Heart left ventricle (tissue), 16 donors: ENCODE data around the gene IRAK2. TPM values are rescaled to one million over a fixed set of nuclear protein-coding genes. Genes with fewer than 3 reads are reported as not detected.
"Not testable (repeated sequence)": the region's sequence is repeated elsewhere in the genome, so short reads cannot be mapped to it uniquely, and the experiment has no call there.

Source experiments
- ATAC-seq, 4 donors: fragments of 200-7000 bp; cut with Tn5 transposase; one replicate each; pipeline ENCODE4 v1.9.1; 2020 to 2022; ENCODE audit warnings: moderate library complexity in 4 of 4, mild to moderate bottlenecking in 3 of 4, moderate number of reproducible peaks in 1 of 4
- DNase-seq, 5 donors: peaks; one replicate each; pipeline ENCODE4 v3.0.0-alpha.2; 2020
- H3K27ac ChIP-seq, 12 donors: fragments of 200-600 bp; sonication (generic) in 4 of 12; one replicate each; pipeline versions ENCODE4 v1.5.0 to v1.8.0; 2016 to 2022; ENCODE audit warnings: mild to moderate bottlenecking in 2 of 12
- H3K27me3 ChIP-seq, 9 donors: fragments of 200-600 bp; sonication (generic) in 2 of 9; one replicate each; pipeline versions ENCODE4 v1.5.1 to v1.8.0; 2016 to 2022; ENCODE audit warnings: mild to moderate bottlenecking in 3 of 9
- H3K36me3 ChIP-seq, 9 donors: fragments of 200-600 bp; sonication (generic) in 2 of 9; one replicate each; pipeline versions ENCODE4 v1.5.0 to v1.8.0; 2018 to 2022; ENCODE audit warnings: mild to moderate bottlenecking in 2 of 9
- H3K4me1 ChIP-seq, 12 donors: fragments of 200-600 bp; sonication (generic) in 4 of 12; one replicate each; pipeline versions ENCODE4 v1.5.0 to v1.8.0; 2016 to 2022; ENCODE audit warnings: mild to moderate bottlenecking in 3 of 12
- H3K4me3 ChIP-seq, 12 donors: fragments of 200-600 bp; sonication (generic) in 4 of 12; one replicate each; pipeline versions ENCODE4 v1.5.0 to v1.8.0; 2017 to 2022; ENCODE audit warnings: mild to moderate bottlenecking in 9 of 12, moderate library complexity in 4 of 12
- H3K9me3 ChIP-seq, 12 donors: fragments of 200-600 bp; sonication (generic) in 4 of 12; one replicate each; pipeline versions ENCODE4 v1.5.0 to v1.8.0; 2016 to 2022; ENCODE audit warnings: mild to moderate bottlenecking in 1 of 12
- CTCF ChIP-seq, 12 donors: fragments of 200-600 bp; sonication (generic) in 4 of 12; IDR thresholded peaks; one replicate each; pipeline versions ENCODE4 v1.5.0 to v1.8.0; 2018 to 2022; ENCODE audit warnings: antibody characterized with exemption in 12 of 12, mild to moderate bottlenecking in 5 of 12
- POLR2A ChIP-seq, 2 donors: fragments of 450-650 bp; IDR thresholded peaks; one replicate each; pipeline ENCODE4 v1.6.1; 2017; ENCODE audit warnings: antibody characterized with exemption in 2 of 2, mild to moderate bottlenecking in 2 of 2, moderate library complexity in 2 of 2
- WGBS, 4 donors: extraction: QIAGEN DNeasy Blood & Tissue Kit in 2 of 4; methylation state at CpG; one replicate each; pipeline versions ENCODE4 v1.1.5 to v1.1.7; 2013 to 2018; 5-methylcytosine and 5-hydroxymethylcytosine counted together
- intact Hi-C, 10 donors: fragments of 100-400 bp; cut with DNase I; formaldehyde crosslinking; loops; one replicate each; pipeline versions ENCODE4 v1.11.1 to v1.14.2; 2022
- polyA plus RNA-seq, 2 donors: library from polyadenylated mRNA; stranded (reverse); fragments of 200-250 nt; gene quantifications; one replicate each; pipeline ENCODE4 v1.2.3, GENCODE V29; 2013
- total RNA-seq, 9 donors: library from RNA; depleted of rRNA in 2 of 9; stranded (reverse); fragments of >200 nt in 2 of 9; fragmentation: NEBNext Ultra II Directional in 3 of 9; extraction: Animal tissue kit (Norgen Biotek cat#: 25700) in 3 of 9; gene quantifications; one replicate each; pipeline versions ENCODE4 v1.1.0 to v1.2.4, GENCODE V29; 2016 to 2023
- donor health status: ischemic (EF 13 %, LVEDD 7.1; RV severe dilation, severe dysfunction).
- donor health status: healthy with polysubstance abuse.
- donor health status: DM: no; HTN: yes; CAD: no.
- donor health status: DM: no; HTN: no; CAD: no.
- donor health status: ischemic (EF 25% LVEDD 6.9; RV normal size, moderate dysfunction).
- donor health status: ischemic (EF 25% LVEDD 5.7; RV mildly dilated, moderate dysfunction).
- donor health status: healthy.
- donor health status: DM: yes; HTN: yes; CAD: no.
- donor health status: ischemic (EF 35%, LVEDD 5.7; RV mildly dilated, moderate dysfunction).
- donor health status: nonischemic (EF 11% LVEDD 7.7; RV severe dilation, severe dysfunction).
- donor health status: DM: yes; HTN: yes; CAD: no.
- donor health status: PGD.
- donor health status: ischemic (EF 29% LVEDD 5.4; RV normal size, mild dysfunction).
- donor health status: nonischemic (EF 23%, LVEDD 6.1; RV moderate dilation, normal function).

IRAK2 gene
- total and polyA plus RNA-seq, 11 donors: 0.46 to 6.3 (median 1.4) TPM

GRCh38 chr3:10160925-10161324 lies 3.8 kb upstream of the IRAK2 start:
- DNase-seq (no peak), ATAC-seq (no peak)
- Histone ChIP-seq H3K27me3 (no peaks in the 10 kb centered on the region), H3K36me3 (no peaks in the 10 kb centered on the region), H3K4me1 (peaks cover 0 to 11% (median 0%) of the 10 kb centered on the region in 12 donors), H3K27ac (no peak overlapping the region), H3K4me3 (no peak overlapping the region), H3K9me3 (no peaks in the 10 kb centered on the region)
- WGBS, 4 donors: 67 to 85% (median 73%) methylated on average over 6 of the region's 6 CpGs
- TF ChIP-seq POLR2A (IDR thresholded peaks at IDR 0.05) (no peak), CTCF (IDR thresholded peaks at IDR 0.05) (no peak)
- intact Hi-C loops: loop anchor here in 1 of 10 donors (10.0 kb wide), 1 partner anchor 64 kb away; no protein-coding TSS in a partner anchor

GRCh38 chr3:10162185-10162584 lies 2.5 kb upstream of the IRAK2 start:
- intact Hi-C loops: loop anchor here in 2 of 10 donors (2.0 to 10.0 kb wide), 2 partner anchors 57 to 63 kb away; no protein-coding TSS in a partner anchor
- no peaks in the 10 kb centered on the region for H3K9me3 ChIP-seq
- ATAC-seq (no peak), DNase-seq (no peak)
- H3K27ac ChIP-seq: no peak overlapping the region
- 85 to 89% (median 88%) methylated on average over 6 of the region's 6 CpGs for WGBS, 4 donors
- no peak overlapping the region for H3K4me3 ChIP-seq
- H3K36me3 ChIP-seq: no peaks in the 10 kb centered on the region
- no peak for TF ChIP-seq POLR2A (IDR thresholded peaks at IDR 0.05)
- no peak for TF ChIP-seq CTCF (IDR thresholded peaks at IDR 0.05)
- peaks cover 0 to 16% (median 0%) of the 10 kb centered on the region in 12 donors for H3K4me1 ChIP-seq
- no peaks in the 10 kb centered on the region for H3K27me3 ChIP-seq

GRCh38 chr3:10164201-10164545 lies 546 bp upstream of the IRAK2 start:
- DNase-seq, H3K36me3 ChIP-seq, H3K27me3 ChIP-seq, ATAC-seq, H3K9me3 ChIP-seq: not testable (repeated sequence)
- intact Hi-C loops: loop anchor here in 5 of 10 donors (2.0 to 10.0 kb wide), 2 partner anchors 61 kb away; no protein-coding TSS in a partner anchor
- WGBS, 4 donors: 69 to 77% (median 73%) methylated on average over 12 of the region's 12 CpGs
- Histone ChIP-seq H3K4me1 (peaks cover 0 to 16% (median 0%) of the 10 kb centered on the region in 12 donors), H3K27ac (peak overlapping the region in 2 of 12 donors; percentile 82 to 85), H3K4me3 (peak overlapping the region in 10 of 12 donors; percentile 76 to 98 (median 89))

- TF ChIP-seq POLR2A (IDR thresholded peaks at IDR 0.05) (no peak), CTCF (IDR thresholded peaks at IDR 0.05) (no peak)
- Histone ChIP-seq H3K9me3 (peaks cover 0 to 11% (median 2%) of the 10 kb centered on the region in 12 donors), H3K27ac (no peak overlapping the region), H3K36me3 (no peaks in the 10 kb centered on the region), H3K4me3 (peak overlapping the region in 1 of 12 donors; percentile 98), H3K27me3 (no peaks in the 10 kb centered on the region), H3K4me1 (peaks cover 0 to 22% (median 0%) of the 10 kb centered on the region in 12 donors)
- DNase-seq (no peak), ATAC-seq (no peak)
- intact Hi-C loops: loop anchor here in 4 of 10 donors (2.0 to 10.0 kb wide), 3 partner anchors 56 to 59 kb away; no protein-coding TSS in a partner anchor
- WGBS, 4 donors: 90 to 94% (median 93%) methylated on average over 5 of the region's 5 CpGs
Observed at GRCh38 chr3:10166213-10166604, 1.5 kb downstream of the IRAK2 start.
